Suppressor macrophage treated with lipopolysaccharide for 4 hours (primary cell): ENCODE results near the gene HERC3.
"Not testable (repeated sequence)": the region's sequence is repeated elsewhere in the genome, so short reads cannot be mapped to it uniquely, and the experiment has no call there.

ENCODE experiments used
- DNase-seq: peaks from one replicate; pipeline ENCODE4 v3.0.0-alpha.2; 2020

Gene HERC3

GRCh38 chr4:88609794-88610193, 17.5 kb downstream of the HERC3 start:
- DNase-seq: not testable (repeated sequence)

- no peak for DNase-seq
Measured at GRCh38 chr4:88610771-88611170, 18.5 kb downstream of the HERC3 start.

GRCh38 chr4:88613417-88613875, 21.2 kb downstream of the HERC3 start:
- DNase-seq: peak; percentile 23

- no peak for DNase-seq
Measured at GRCh38 chr4:88614058-88614457, 21.8 kb downstream of the HERC3 start.

- DNase-seq: no peak
Measured at GRCh38 chr4:88616275-88617150, 24.2 kb downstream of the HERC3 start.

GRCh38 chr4:88618782-88619485, 26.7 kb downstream of the HERC3 start:
- no peak for DNase-seq

GRCh38 chr4:88619971-88620370, 27.7 kb downstream of the HERC3 start:
- DNase-seq: no peak

GRCh38 chr4:88621763-88622327, 29.6 kb downstream of the HERC3 start:
- no peak for DNase-seq

GRCh38 chr4:88623097-88623496, 30.8 kb downstream of the HERC3 start:
- peak; percentile 83 for DNase-seq

- no peak for DNase-seq
Measured at GRCh38 chr4:88628746-88629145, 36.5 kb downstream of the HERC3 start.

GRCh38 chr4:88629826-88630225, 37.5 kb downstream of the HERC3 start:
- no peak for DNase-seq

GRCh38 chr4:88630756-88631155, 38.5 kb downstream of the HERC3 start:
- peak; percentile 49 for DNase-seq

GRCh38 chr4:88643932-88644331, 51.7 kb downstream of the HERC3 start:
- no peak for DNase-seq

GRCh38 chr4:88645994-88646393, 53.7 kb downstream of the HERC3 start:
- no peak for DNase-seq

GRCh38 chr4:88646528-88647280, 54.4 kb downstream of the HERC3 start:
- no peak for DNase-seq

GRCh38 chr4:88649716-88650115, 57.4 kb downstream of the HERC3 start:
- DNase-seq: no peak

GRCh38 chr4:88653371-88653946, 61.2 kb downstream of the HERC3 start:
- no peak for DNase-seq

GRCh38 chr4:88655226-88655625, 62.9 kb downstream of the HERC3 start:
- DNase-seq: no peak

- DNase-seq: peak; percentile 30
Measured at GRCh38 chr4:88659055-88659889, 67.0 kb downstream of the HERC3 start.

- DNase-seq: no peak
Measured at GRCh38 chr4:88659890-88660208, 67.6 kb downstream of the HERC3 start.

- DNase-seq: no peak
Measured at GRCh38 chr4:88660446-88661294, 68.4 kb downstream of the HERC3 start.
